Natural killer cell treated with Interleukin-12 subunit alpha and Interleukin-12 subunit beta and Interleukin-15 and Interleukin-18, amount 100 ng/mL, for 72 hours (primary cell): Measurements from ENCODE around the gene TMSB4X. TPM values are rescaled to one million over a fixed set of nuclear protein-coding genes. Genes with fewer than 3 reads are reported as not detected.

Experiments
- ATAC-seq, 2 donors: fragments of 150-1000 bp; cut with Tn5 transposase in 1 of 2; sonication (Bioruptor Pico), chemical (Tn5 transposase) in 1 of 2; 2 replicates each; pipeline ENCODE4 v1.10.0; 2021
- DNase-seq: peaks from one replicate; pipeline ENCODE4 v3.0.0; 2022; ENCODE audit warnings: low spot score
- H3K27ac Mint-ChIP-seq, 2 donors: 1 replicate in 1 of 2; 2 replicates in 1 of 2; pipeline ENCODE4 v1.8.0; 2022; ENCODE audit warnings: mixed read lengths in 2 of 2, mild to moderate bottlenecking in 1 of 2, moderate library complexity in 1 of 2
- H3K27me3 Mint-ChIP-seq, 2 donors: 1 replicate in 1 of 2; 2 replicates in 1 of 2; pipeline ENCODE4 v1.8.0; 2022; ENCODE audit warnings: mixed read lengths in 2 of 2
- H3K36me3 Mint-ChIP-seq: one replicate; pipeline ENCODE4 v1.8.0; 2022; ENCODE audit warnings: mixed read lengths
- H3K4me1 Mint-ChIP-seq, 2 donors: 1 replicate in 1 of 2; 2 replicates in 1 of 2; pipeline ENCODE4 v1.8.0; 2022; ENCODE audit warnings: low read depth in 2 of 2, mixed read lengths in 2 of 2, mild to moderate bottlenecking in 1 of 2
- H3K4me3 Mint-ChIP-seq: one replicate; pipeline ENCODE4 v1.8.0; 2022; ENCODE audit warnings: mixed read lengths
- H3K9me3 Mint-ChIP-seq: 2 replicates; pipeline ENCODE4 v1.8.0; 2022; ENCODE audit warnings: mixed read lengths
- total RNA-seq, 2 donors: library from RNA; stranded (reverse); gene quantifications; one replicate each; pipeline ENCODE4 v1.2.3, GENCODE V29; 2022

TMSB4X gene
- total RNA-seq, 2 donors from 2014 or later: 2,674 to 5,601 TPM

DNA sequence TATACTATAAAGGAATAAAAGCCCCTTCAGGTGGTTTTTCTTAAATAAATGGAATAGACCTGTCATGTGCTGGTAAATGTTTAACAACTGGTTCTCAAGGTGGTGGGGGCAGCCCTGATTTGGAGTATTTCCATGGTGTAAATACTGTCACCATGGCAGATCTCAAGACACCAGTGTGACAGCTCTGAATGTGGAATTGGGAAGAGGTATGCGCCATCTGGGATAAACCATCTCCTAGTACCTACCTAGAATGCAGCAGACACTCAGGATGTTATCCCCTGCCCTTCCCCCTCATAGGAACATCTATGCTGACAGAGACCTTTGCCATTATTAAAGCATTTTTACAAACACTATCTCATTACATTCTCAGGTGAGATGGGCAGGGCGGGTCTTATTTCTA is 26.4 kb upstream of the TMSB4X start:
- peak overlapping the region; percentile 83 for H3K4me3 Mint-ChIP-seq
- ATAC-seq: no peak

GRCh38 chrX:12949205-12949926 is 25.5 kb upstream of the TMSB4X start:
- Mint-ChIP-seq H3K4me1 (peaks cover 37 to 51% of the 10 kb centered on the region in 2 donors), H3K27ac (peak overlapping the region; percentile 93 to 95), H3K4me3 (peak overlapping the region; percentile 83), H3K36me3 (no peaks in the 10 kb centered on the region), H3K9me3 (no peaks in the 10 kb centered on the region), H3K27me3 (peaks cover 0 to 3% of the 10 kb centered on the region in 2 donors)
- ATAC-seq (no peak), DNase-seq (no peak)

More for the DNA sequence above, 26.4 kb upstream of the TMSB4X start:
- no peaks in the 10 kb centered on the region for H3K36me3 Mint-ChIP-seq
- H3K9me3 Mint-ChIP-seq: no peaks in the 10 kb centered on the region
- H3K27me3 Mint-ChIP-seq: peaks cover 0 to 3% of the 10 kb centered on the region in 2 donors
- peaks cover 37 to 51% of the 10 kb centered on the region in 2 donors for H3K4me1 Mint-ChIP-seq
- DNase-seq: no peak
- peak overlapping the region; percentile 93 to 95 for H3K27ac Mint-ChIP-seq

GRCh38 chrX:12949927-12950656 is 24.8 kb upstream of the TMSB4X start:
- peaks cover 0 to 3% of the 10 kb centered on the region in 2 donors for H3K27me3 Mint-ChIP-seq
- H3K36me3 Mint-ChIP-seq: no peaks in the 10 kb centered on the region
- no peaks in the 10 kb centered on the region for H3K9me3 Mint-ChIP-seq
- ATAC-seq (peak; percentile 83 to 89), DNase-seq (peak; percentile 91)
- H3K4me1 Mint-ChIP-seq: peaks cover 37 to 58% of the 10 kb centered on the region in 2 donors
- H3K27ac Mint-ChIP-seq: peak overlapping the region; percentile 93 to 95
- peak overlapping the region; percentile 83 for H3K4me3 Mint-ChIP-seq

- Mint-ChIP-seq H3K27me3 (no peaks in the 10 kb centered on the region), H3K27ac (peak overlapping the region; percentile 93 to 95), H3K9me3 (no peaks in the 10 kb centered on the region), H3K36me3 (no peaks in the 10 kb centered on the region), H3K4me3 (peak overlapping the region; percentile 83), H3K4me1 (peaks cover 41 to 64% of the 10 kb centered on the region in 2 donors)
- DNase-seq: no peak
- ATAC-seq: peak; percentile 78 to 85
Observed at GRCh38 chrX:12950851-12951594, 23.9 kb upstream of the TMSB4X start.

DNA sequence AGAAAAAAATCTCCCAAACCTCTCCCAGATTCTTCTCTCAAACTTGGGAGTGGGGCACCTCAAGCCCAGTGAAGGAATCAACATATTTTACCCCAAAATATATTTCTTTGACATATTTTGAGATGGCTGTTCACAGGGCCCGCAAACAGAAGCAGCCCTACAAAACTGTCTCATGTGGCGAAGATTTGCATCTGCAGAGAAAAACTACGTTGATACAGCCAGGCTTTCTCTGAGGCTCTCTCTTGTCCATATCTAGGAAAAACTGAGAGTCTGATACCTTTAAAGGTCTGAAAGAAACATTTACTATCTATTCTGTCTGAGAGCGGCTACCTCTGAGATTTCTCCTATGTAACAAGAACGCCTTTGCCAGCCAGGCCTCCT is 23.3 kb upstream of the TMSB4X start:
- H3K27ac Mint-ChIP-seq: peak overlapping the region; percentile 93 to 95
- no peaks in the 10 kb centered on the region for H3K27me3 Mint-ChIP-seq
- H3K9me3 Mint-ChIP-seq: no peaks in the 10 kb centered on the region
- DNase-seq: no peak
- ATAC-seq: no peak
- H3K36me3 Mint-ChIP-seq: no peaks in the 10 kb centered on the region
- H3K4me1 Mint-ChIP-seq: peaks cover 46 to 66% of the 10 kb centered on the region in 2 donors
- H3K4me3 Mint-ChIP-seq: peak overlapping the region; percentile 83

GRCh38 chrX:12953420-12953819 is 21.5 kb upstream of the TMSB4X start:
- Mint-ChIP-seq H3K4me3 (no peak overlapping the region), H3K9me3 (no peaks in the 10 kb centered on the region), H3K27ac (peak overlapping the region; percentile 93 to 95), H3K4me1 (peaks cover 52 to 71% of the 10 kb centered on the region in 2 donors), H3K27me3 (no peaks in the 10 kb centered on the region), H3K36me3 (no peaks in the 10 kb centered on the region)
- no peak for DNase-seq
- ATAC-seq: no peak

- Mint-ChIP-seq H3K36me3 (no peaks in the 10 kb centered on the region), H3K9me3 (no peaks in the 10 kb centered on the region), H3K4me3 (peak overlapping the region; percentile 49), H3K27ac (peak overlapping the region; percentile 93 to 95), H3K27me3 (no peaks in the 10 kb centered on the region), H3K4me1 (peaks cover 46 to 64% of the 10 kb centered on the region in 2 donors)
- ATAC-seq (no peak), DNase-seq (no peak)
Observed at GRCh38 chrX:12954376-12954775, 20.5 kb upstream of the TMSB4X start.

- peak overlapping the region; percentile 93 to 95 for H3K27ac Mint-ChIP-seq
- peak overlapping the region; percentile 68 for H3K4me3 Mint-ChIP-seq
- no peaks in the 10 kb centered on the region for H3K36me3 Mint-ChIP-seq
- no peaks in the 10 kb centered on the region for H3K9me3 Mint-ChIP-seq
- no peak for DNase-seq
- no peaks in the 10 kb centered on the region for H3K27me3 Mint-ChIP-seq
- no peak for ATAC-seq
- H3K4me1 Mint-ChIP-seq: peaks cover 46 to 63% of the 10 kb centered on the region in 2 donors
Observed at GRCh38 chrX:12954981-12955380, 19.9 kb upstream of the TMSB4X start.

- Mint-ChIP-seq H3K36me3 (no peaks in the 10 kb centered on the region), H3K27ac (peak overlapping the region; percentile 93 to 95), H3K4me3 (peak overlapping the region; percentile 90), H3K4me1 (peaks cover 46 to 61% of the 10 kb centered on the region in 2 donors), H3K9me3 (no peaks in the 10 kb centered on the region), H3K27me3 (no peaks in the 10 kb centered on the region)
- DNase-seq (peak; percentile 92), ATAC-seq (peak; percentile 81 to 86)
Observed at GRCh38 chrX:12955882-12956703, 18.8 kb upstream of the TMSB4X start.

DNA sequence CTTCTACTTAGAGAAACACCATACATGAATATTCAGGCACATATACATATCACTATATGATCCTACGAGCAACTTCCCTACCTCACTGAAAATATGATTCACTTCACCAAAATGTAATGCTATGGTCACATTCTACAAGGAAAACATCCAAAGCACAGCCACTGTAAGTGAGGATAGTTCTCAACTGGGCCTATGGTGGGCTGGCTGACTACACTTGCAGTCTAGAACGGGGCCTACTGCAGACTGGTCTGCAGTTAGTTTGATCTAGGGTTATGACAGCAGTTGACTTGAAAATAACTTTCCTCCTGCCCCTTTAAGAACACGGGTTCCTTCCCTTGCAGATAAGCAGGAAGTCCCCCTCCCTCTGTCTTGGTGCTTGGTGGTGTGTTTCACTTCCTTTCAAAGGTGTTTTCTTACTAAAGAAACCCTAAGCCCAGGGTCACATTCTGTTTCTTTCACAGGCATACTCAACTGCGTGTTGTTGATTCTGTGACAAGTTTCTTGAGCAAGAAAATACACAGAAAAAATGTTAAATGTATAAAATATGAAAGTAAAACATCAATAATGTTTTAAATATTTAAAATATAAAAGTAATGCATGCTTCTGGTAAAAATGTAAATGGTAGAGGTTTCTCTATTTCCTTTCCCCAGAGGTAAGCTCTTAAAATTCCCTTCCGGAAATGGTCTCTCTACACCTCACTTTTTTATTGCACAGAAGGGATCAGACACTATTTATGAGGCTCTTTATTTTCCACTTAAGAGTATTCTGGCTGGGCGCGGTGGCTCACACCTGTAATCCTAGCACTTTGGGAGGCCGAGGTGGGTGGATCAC is 18.0 kb upstream of the TMSB4X start:
- Mint-ChIP-seq H3K9me3 (peaks cover 3% of the 10 kb centered on the region), H3K27ac (peak overlapping the region; percentile 93 to 95), H3K27me3 (peaks cover 0 to 4% of the 10 kb centered on the region in 2 donors), H3K4me3 (peak overlapping the region; percentile 90), H3K4me1 (peaks cover 50 to 62% of the 10 kb centered on the region in 2 donors), H3K36me3 (no peaks in the 10 kb centered on the region)
- peak; percentile 81 for DNase-seq
- ATAC-seq: peak; percentile 81 to 82

DNA sequence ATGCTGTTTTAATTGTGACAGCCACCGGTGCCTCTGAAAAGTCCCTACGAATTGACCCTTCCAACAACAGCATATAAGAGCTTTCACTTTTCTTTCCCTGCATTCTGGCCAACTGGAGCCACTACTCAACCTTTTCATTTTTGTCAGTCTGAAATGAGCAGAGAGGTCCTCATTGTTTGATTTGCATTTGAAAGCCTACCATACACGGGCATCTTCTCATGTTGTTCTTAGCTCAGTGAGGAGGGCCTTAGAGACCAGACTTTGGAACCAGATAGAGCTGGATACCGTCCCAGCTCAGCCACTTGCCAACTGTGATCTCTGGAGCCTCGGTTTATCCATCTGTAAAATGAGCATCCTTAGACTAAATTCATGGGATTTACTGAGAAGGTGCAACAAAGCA is 16.9 kb upstream of the TMSB4X start:
- DNase-seq: no peak
- Mint-ChIP-seq H3K4me3 (peak overlapping the region; percentile 90), H3K36me3 (no peaks in the 10 kb centered on the region), H3K4me1 (peaks cover 54 to 62% of the 10 kb centered on the region in 2 donors), H3K27ac (peak overlapping the region; percentile 93 to 95), H3K27me3 (peaks cover 0 to 4% of the 10 kb centered on the region in 2 donors), H3K9me3 (peaks cover 3% of the 10 kb centered on the region)
- no peak for ATAC-seq

DNA sequence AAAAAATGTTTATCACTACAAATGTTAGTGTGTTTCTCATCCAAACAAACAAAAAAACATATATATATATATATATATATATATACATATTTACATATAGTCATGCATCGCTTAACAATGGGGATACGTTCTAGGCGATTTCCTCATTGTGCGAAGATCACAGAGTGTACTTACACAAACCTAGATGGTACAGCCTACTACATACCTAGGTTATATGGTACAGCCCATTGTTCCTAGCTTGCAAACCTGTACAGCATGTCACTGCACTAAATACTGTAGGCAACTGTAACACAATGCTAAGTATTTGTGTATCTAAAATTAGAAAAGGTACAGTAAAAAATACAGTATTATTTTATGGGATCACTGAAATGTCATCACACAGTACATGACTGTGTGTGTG is 16.4 kb upstream of the TMSB4X start:
- H3K4me3 Mint-ChIP-seq: peak overlapping the region; percentile 90
- no peaks in the 10 kb centered on the region for H3K36me3 Mint-ChIP-seq
- H3K4me1 Mint-ChIP-seq: peaks cover 54 to 62% of the 10 kb centered on the region in 2 donors
- peaks cover 0 to 4% of the 10 kb centered on the region in 2 donors for H3K27me3 Mint-ChIP-seq
- H3K9me3 Mint-ChIP-seq: peaks cover 3% of the 10 kb centered on the region
- DNase-seq (no peak), ATAC-seq (no peak)
- H3K27ac Mint-ChIP-seq: peak overlapping the region; percentile 93 to 95
